SKM-1 (cell line): ENCODE results near the gene SALL3.

Experiments used
- DNase-seq: peaks from one replicate; lab custom pipeline; 2025; ENCODE audit not compliant: unreplicated experiment; lab: John Stamatoyannopoulos, UW

Gene SALL3

GRCh38 chr18:78965260-78965659 lies 14.4 kb upstream of the SALL3 start:
- DNase-seq, result no peak

GRCh38 chr18:78965917-78966792 lies 13.5 kb upstream of the SALL3 start:
- DNase-seq, result no peak

DNA sequence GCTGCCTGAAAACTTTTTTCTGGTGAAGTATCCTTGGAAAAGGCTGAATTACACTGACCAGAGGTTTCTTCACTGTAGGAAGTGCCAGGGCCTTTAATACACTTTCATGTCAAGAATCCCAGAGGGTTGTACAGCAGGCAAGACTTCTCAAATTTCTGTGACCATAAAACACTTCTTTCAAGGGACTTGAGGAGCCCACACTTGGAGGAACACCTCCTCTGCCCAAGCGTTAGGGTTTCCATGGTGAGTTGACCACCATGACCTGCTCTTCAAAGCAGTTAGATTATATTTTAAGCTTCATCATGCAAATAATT lies 12.9 kb upstream of the SALL3 start:
- DNase-seq, result no peak

GRCh38 chr18:78967692-78968091 lies 11.9 kb upstream of the SALL3 start:
- no peak for DNase-seq

- DNase-seq, result no peak
Measured at GRCh38 chr18:78969574-78970315, 9.9 kb upstream of the SALL3 start.

DNA sequence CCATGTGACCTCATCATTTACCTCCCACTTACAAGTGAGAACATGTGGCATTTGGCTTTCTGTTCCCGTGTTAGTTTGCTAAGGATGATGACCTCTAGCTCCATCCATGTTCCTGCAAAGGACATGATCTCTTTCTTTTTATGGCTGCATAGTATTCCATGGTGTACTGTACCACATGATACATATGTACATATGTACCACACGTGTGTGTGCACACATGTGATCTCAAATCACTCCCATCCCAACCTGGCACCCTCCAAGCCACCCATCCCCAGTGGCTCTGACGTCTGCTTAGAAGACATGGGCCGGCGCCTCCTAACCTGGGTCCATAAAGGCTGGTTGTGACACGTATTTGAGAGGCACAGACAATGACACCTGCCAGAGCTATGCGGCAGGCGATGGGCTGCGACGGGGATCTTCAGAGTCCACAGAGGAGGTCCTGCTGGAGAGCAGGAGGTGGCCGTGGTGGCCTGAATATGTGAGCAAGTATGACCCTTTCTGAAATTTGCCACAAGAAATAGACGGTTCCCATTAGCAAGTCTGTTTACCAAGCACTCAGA lies 8.8 kb upstream of the SALL3 start:
- DNase-seq, result no peak

DNA sequence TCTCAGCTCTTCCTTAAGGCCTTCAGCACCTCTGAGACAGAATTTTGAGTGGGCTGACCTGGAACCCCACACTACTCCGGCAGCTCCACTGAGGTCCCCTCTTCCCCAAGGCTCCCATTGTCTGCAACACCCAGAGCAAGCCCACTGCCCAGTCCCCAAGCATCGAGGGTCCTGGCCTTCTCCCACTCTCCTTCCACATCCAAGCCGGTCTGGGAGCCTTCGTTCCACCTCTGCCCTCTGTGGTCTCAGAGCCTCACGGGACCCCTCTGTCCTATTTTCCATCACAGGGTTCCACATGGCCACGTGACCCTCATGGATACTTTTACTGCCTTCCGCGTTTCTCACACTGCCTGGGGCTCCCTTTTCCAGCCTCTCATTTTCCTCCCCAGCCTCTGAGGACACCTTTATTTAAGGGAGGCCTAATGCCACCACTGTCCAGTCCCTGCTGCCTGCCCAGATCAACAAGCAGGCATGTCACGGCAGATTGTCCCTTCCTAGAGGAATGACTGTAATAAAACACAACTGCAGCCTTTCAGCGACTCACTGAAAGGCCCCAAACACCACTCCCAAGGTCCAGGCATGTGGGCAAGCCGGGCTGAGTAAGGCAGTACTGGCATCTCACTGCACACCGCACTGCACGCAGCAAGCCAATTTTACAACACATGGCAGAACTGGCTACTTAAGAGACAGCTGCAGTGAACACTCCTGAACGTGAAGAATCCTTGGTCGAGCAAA lies 7.9 kb upstream of the SALL3 start:
- DNase-seq, result no peak

DNA sequence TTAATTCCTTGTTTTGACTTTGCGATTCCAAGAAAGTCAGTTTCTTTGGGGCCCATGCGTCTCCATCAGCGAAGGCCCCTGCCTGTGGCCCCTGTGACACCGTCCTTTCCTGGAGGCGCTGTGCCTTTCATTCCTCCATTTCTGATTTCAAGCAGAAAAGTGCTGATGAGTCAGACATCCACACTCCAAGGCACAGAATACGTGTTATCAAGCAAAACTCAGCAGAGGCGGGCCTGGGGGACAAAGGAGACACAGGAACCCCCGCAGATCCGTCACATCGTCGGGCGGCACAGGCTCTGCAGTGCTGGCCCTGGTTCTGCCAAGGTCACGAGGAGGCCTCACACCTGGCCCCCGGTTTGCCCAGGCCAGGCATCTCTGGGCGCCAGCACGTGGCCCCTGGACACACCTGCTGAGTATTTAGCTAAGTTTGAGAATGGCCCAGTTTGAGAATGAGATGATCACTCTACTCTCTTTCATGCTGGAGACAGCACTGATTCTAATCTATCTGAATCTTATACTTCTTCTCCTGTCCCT lies 7.2 kb upstream of the SALL3 start:
- DNase-seq, result no peak

- DNase-seq, result no peak
Measured at GRCh38 chr18:78972930-78973331, 6.7 kb upstream of the SALL3 start.

DNA sequence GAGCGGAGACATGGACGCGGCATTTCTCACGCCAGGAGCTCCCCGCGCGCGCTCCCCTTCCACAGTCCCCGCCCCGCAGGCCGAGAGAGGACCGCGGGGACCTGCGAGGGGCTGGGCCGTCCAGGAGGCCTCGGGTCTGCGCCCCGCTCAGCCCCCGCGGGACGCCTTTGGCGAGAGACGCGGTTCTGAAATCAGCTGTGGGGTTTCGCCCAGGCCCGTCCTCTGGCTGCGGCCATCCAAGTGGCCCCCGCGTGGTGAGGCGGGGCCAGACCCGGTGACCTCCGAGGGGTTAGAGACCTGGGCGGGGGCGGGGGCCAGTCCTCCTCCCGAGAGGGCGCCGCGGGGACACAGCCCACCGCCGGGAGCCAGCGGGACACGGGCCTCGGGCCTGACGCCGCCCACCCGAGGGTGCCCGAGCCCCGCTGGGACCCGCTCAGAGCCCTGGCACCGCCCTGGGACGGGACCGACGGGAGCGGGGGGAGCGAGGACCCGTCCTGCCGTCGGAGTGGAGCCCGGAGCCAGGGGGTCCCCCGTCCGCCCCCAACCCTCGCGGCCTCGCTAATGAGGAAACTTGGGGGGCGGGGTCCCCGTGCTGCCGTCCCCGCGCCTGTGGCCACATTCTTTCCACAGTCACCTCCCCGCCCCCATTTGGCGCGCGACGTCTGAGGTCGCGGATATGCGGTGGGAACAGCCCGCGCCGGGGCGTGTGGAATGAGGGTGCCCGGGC lies 6.1 kb upstream of the SALL3 start:
- DNase-seq, result no peak

GRCh38 chr18:78974115-78974761 lies 5.4 kb upstream of the SALL3 start:
- DNase-seq, result no peak

DNA sequence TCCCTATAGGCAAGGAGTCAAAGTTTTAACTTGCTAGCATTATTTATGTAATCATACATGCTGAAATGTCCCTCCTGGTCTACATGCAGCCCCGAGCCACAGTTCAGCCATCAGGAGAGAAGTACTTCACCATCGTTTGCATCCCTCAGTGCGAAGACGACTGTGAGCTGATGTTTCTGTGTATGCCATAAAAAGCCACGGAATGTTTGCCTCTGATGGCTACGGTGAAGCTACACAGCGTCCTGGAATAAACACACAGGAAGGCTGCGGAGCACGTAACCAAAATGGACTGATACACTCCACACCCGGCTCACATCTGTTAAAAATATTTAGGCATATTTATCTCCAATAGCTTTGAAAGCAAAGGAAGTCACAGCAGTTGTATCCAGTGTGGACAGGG lies 4.3 kb upstream of the SALL3 start:
- no peak for DNase-seq

- DNase-seq, result no peak
Measured at GRCh38 chr18:78975699-78976335, 3.8 kb upstream of the SALL3 start.

DNA sequence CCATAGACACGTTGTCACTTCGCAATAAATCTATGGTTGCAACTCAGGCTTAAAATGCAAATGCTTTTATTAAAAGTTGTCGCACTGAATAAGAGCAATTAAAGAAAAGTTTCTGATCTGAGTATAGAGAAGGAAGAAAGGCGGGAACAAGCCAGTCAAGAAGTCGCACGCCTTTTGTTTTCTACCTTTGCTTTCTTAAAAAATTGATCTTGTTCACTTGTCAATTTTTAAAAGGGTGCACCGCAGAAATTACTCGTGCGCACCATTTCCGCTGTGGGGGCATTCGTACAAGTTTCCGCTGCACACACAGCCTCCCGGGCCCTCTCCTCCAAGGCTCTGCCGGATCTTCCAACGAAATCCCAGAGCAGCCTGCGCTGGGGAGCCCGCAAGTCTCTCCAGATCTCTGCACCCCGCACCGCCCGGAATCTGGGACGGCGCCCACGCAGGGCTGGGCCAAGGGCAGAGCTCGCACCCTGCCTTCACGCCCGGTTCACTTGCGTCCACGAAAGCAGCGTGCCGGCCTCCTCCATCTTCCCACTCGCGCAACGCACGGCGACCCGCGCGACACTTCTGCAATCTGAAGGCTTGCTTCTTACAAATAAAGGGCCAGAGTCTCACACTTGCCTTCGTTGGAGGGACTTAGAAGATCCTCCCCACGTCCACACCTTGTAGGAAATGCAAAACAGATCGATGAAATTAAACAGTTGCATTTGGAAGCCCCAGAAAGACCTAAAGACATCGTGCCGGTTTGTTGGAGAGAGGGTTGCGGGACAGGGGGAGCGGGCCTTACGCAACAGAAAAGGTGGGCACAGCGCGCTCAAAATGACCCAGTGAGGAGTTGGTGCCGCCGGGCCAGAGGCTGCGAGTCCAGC lies 2.6 kb upstream of the SALL3 start:
- no peak for DNase-seq

GRCh38 chr18:78977637-78978348 lies 1.8 kb upstream of the SALL3 start:
- no peak for DNase-seq

DNA sequence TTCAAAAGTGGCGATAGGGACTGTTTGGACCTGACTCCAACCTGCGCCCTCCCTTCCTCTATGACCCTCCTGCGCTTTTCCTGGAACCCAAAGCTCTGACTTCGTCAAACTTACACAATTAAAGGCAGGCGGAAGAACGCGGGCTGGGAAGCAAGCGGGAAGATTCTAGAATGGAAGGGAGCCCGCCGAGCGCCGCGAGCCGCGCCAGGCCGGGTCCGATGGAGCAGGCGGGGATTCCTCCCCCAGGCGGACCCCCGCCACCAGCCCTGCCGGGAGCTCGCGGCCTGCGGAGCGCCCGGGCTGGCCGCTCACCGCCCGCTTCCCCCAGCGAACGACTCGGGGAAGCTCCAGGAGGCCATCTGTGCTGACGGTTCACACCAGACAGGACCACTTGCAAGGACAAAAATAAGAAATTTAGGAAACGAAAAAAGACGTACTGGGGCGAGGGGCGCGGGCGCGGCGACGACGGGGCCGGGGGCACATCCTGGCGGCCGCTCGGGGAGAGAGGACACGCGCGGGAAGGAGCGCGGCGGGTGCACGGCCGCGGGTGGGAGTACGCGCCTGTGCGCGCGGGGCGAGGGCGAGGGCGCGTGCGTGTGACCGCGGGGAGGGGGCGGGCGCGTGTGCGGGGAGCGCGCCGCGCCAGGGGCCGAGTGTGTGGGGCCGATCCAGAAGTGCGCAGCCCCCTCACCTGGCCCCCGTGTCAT lies 1.1 kb upstream of the SALL3 start:
- DNase-seq, result no peak

DNA sequence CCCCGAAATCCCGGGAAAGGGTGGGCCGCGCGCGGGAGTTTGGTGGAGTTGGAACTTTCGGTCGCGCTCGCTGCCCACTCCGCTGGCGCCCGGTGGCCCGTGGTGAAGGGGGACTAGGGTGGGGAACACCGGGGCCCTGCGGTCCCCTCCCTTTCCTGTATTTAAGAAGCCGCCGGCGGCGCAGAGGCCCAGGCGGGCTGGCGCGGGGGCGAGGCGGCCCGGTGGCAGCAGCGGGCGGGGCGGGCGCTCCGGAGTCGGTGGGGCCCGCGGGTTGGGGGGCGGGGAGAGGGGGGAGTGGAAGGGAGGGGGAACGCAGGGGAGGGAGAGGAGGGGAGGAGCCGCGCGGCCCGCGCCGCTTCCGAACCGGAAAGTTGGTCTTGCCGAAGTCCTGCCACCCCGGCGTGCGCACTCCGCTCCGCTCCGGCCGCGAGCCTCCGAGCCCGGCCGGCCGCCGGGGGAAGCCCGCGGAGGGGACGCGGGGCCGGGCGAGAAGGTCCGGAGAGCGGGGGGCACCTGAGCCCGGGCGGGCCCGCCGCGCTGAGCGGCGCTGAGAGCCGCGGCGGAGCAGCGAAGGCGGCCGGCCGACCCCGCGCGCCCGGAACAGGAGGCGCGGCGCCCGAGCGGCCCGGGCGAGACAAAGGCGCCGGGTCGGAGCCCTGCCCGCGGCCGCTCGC lies 425 bp upstream of the SALL3 start:
- no peak for DNase-seq
